Adipose tissue (tissue), 3 donors: ENCODE measurements around the gene DNAJA4. TPM values are rescaled to one million over a fixed set of nuclear protein-coding genes. Genes with fewer than 3 reads are reported as not detected.
"Not testable (repeated sequence)": the region's sequence is repeated elsewhere in the genome, so short reads cannot be mapped to it uniquely, and the experiment has no call there.

ENCODE experiments used
- H3K27ac ChIP-seq: one replicate; pipeline ENCODE4 v1.5.1; 2013; ENCODE audit warnings: low read depth, low read length
- WGBS, 3 donors: extraction: QIAGEN DNeasy Blood & Tissue Kit; methylation state at CpG; one replicate each; pipeline ENCODE4 v1.1.7; 2013; 5-methylcytosine and 5-hydroxymethylcytosine counted together
- polyA plus RNA-seq, 3 donors: library from polyadenylated mRNA; stranded (reverse); fragments of 200-250 nt; gene quantifications; one replicate each; pipeline ENCODE4 v1.2.3, GENCODE V29; 2013
- donor health status: healthy with polysubstance abuse.
- donor health status: Bipolar disorder and iron deficiency.
- donor health status: healthy.

Gene DNAJA4
- polyA plus RNA-seq, 3 donors, result 8.6 to 38.5 (median 9.4) TPM

- 67 to 83% (median 73%) methylated on average over 4 to 5 of the region's 5 CpGs for WGBS, 3 donors
- H3K27ac ChIP-seq, result no peak overlapping the region
Observed at GRCh38 chr15:78242128-78242527, 22.2 kb upstream of the DNAJA4 start.

GRCh38 chr15:78243058-78243457, 21.3 kb upstream of the DNAJA4 start:
- no peak overlapping the region for H3K27ac ChIP-seq
- WGBS, 3 donors, result 56 to 80% (median 78%) methylated on average over 6 of the region's 6 CpGs

GRCh38 chr15:78243491-78243941, 20.8 kb upstream of the DNAJA4 start:
- WGBS, 3 donors, result 26 to 66% (median 37%) methylated on average over 6 of the region's 6 CpGs
- H3K27ac ChIP-seq, result no peak overlapping the region

- 72 to 92% (median 91%) methylated on average over 6 of the region's 6 CpGs for WGBS, 3 donors
- H3K27ac ChIP-seq, result no peak overlapping the region
Observed at GRCh38 chr15:78244101-78244500, 20.3 kb upstream of the DNAJA4 start.

- WGBS, 3 donors, result 56 to 73% (median 62%) methylated on average over 7 of the region's 7 CpGs
- no peak overlapping the region for H3K27ac ChIP-seq
Observed at GRCh38 chr15:78244893-78245292, 19.5 kb upstream of the DNAJA4 start.

- WGBS, 3 donors, result 68 to 86% (median 78%) methylated on average over 13 of the region's 14 CpGs
- H3K27ac ChIP-seq, result not testable (repeated sequence)
Observed at GRCh38 chr15:78245392-78245791, 19.0 kb upstream of the DNAJA4 start.

GRCh38 chr15:78245976-78246620, 18.3 kb upstream of the DNAJA4 start:
- 96 to 98% (median 97%) methylated on average over 26 to 34 of the region's 39 CpGs for WGBS, 3 donors
- H3K27ac ChIP-seq, result not testable (repeated sequence)

- no peak overlapping the region for H3K27ac ChIP-seq
- 33 to 76% (median 71%) methylated on average over 1 of the region's 1 CpG for WGBS, 3 donors
Observed at GRCh38 chr15:78247911-78248310, 16.5 kb upstream of the DNAJA4 start.

GRCh38 chr15:78249131-78249530, 15.2 kb upstream of the DNAJA4 start:
- H3K27ac ChIP-seq, result no peak overlapping the region
- 81 to 86% (median 84%) methylated on average over 5 of the region's 5 CpGs for WGBS, 3 donors

- no peak overlapping the region for H3K27ac ChIP-seq
- WGBS, 3 donors, result 71 to 86% (median 84%) methylated on average over 9 of the region's 9 CpGs
Observed at GRCh38 chr15:78251136-78251535, 13.2 kb upstream of the DNAJA4 start.

GRCh38 chr15:78255421-78256043, 8.8 kb upstream of the DNAJA4 start:
- no peak overlapping the region for H3K27ac ChIP-seq
- 81 to 96% (median 88%) methylated on average over 1 of the region's 1 CpG for WGBS, 3 donors

GRCh38 chr15:78256044-78256437, 8.3 kb upstream of the DNAJA4 start:
- 82 to 85% (median 83%) methylated on average over 3 of the region's 3 CpGs for WGBS, 3 donors
- H3K27ac ChIP-seq, result no peak overlapping the region

- WGBS, 3 donors, result 81 to 90% (median 85%) methylated on average over 3 of the region's 3 CpGs
- H3K27ac ChIP-seq, result no peak overlapping the region
Observed at GRCh38 chr15:78257681-78258080, 6.7 kb upstream of the DNAJA4 start.

- H3K27ac ChIP-seq, result no peak overlapping the region
- WGBS, 3 donors, result 81 to 89% (median 85%) methylated on average over 3 of the region's 3 CpGs
Observed at GRCh38 chr15:78259232-78259631, 5.1 kb upstream of the DNAJA4 start.

- WGBS, 3 donors, result 56 to 62% (median 58%) methylated on average over 2 of the region's 2 CpGs
- no peak overlapping the region for H3K27ac ChIP-seq
Observed at GRCh38 chr15:78260489-78260888, 3.9 kb upstream of the DNAJA4 start.

GRCh38 chr15:78261062-78261461, 3.3 kb upstream of the DNAJA4 start:
- WGBS, 3 donors, result 63 to 81% (median 80%) methylated on average over 3 of the region's 3 CpGs
- H3K27ac ChIP-seq, result no peak overlapping the region

- 87 to 93% (median 92%) methylated on average over 7 of the region's 7 CpGs for WGBS, 3 donors
- no peak overlapping the region for H3K27ac ChIP-seq
Observed at GRCh38 chr15:78263351-78263781, 996 bp upstream of the DNAJA4 start.

- WGBS, 3 donors, result 70 to 89% (median 87%) methylated on average over 23 of the region's 23 CpGs
- H3K27ac ChIP-seq, result no peak overlapping the region
Observed at GRCh38 chr15:78263907-78264303, 457 bp upstream of the DNAJA4 start.

GRCh38 chr15:78265137-78265460, 737 bp downstream of the DNAJA4 start:
- no peak overlapping the region for H3K27ac ChIP-seq
- 39 to 59% (median 58%) methylated on average over 12 of the region's 12 CpGs for WGBS, 3 donors

GRCh38 chr15:78265752-78266224, 1.4 kb downstream of the DNAJA4 start:
- H3K27ac ChIP-seq, result no peak overlapping the region
- WGBS, 3 donors, result 75 to 78% (median 76%) methylated on average over 9 of the region's 9 CpGs
